GM18526 (cell line): ENCODE results near the gene GDF2.

Experiments
- POLR2A ChIP-seq: IDR thresholded peaks from 3 replicates; pipeline ENCODE4 v1.6.1; 2011; ENCODE audit not compliant: insufficient read length; ENCODE audit errors: extremely low read depth

Gene GDF2

GRCh38 chr10:47371629-47372485 is 49.6 kb downstream of the GDF2 start:
- no peak for TF ChIP-seq POLR2A

GRCh38 chr10:47372726-47373125 is 50.5 kb downstream of the GDF2 start:
- TF ChIP-seq POLR2A, result no peak

GRCh38 chr10:47374611-47375536 is 52.6 kb downstream of the GDF2 start:
- TF ChIP-seq POLR2A, result no peak

GRCh38 chr10:47376522-47377220 is 54.4 kb downstream of the GDF2 start:
- TF ChIP-seq POLR2A, result no peak
